ENCODE results near the gene MRPL17.

The MRPL17 gene

GRCh38 chr11:6640036-6640984, 42.8 kb downstream of the MRPL17 start:
- no peak overlapping the region for H3K9ac ChIP-seq (ENCODE audit: insufficient read length, low read depth)
- H3K36me3 ChIP-seq (ENCODE audit: insufficient read depth, insufficient read length, low read length) = peaks cover 21% of the 10 kb centered on the region
- peaks cover 4% of the 10 kb centered on the region for H3K4me1 ChIP-seq (ENCODE audit: insufficient read depth, insufficient read length)
- H3K27me3 ChIP-seq (ENCODE audit: insufficient read depth, insufficient read length) = no peaks in the 10 kb centered on the region
- DNase-seq (ENCODE audit: low read depth, low spot score) = no peak
- no peaks in the 10 kb centered on the region for H3K9me3 ChIP-seq (ENCODE audit: insufficient read depth, low read length)
- TF ChIP-seq SUZ12 (IDR thresholded peaks at IDR 0.05; ENCODE audit: extremely low read depth, insufficient read depth, insufficient read length) (no peak), YY1 (IDR thresholded peaks at IDR 0.05; ENCODE audit: insufficient read depth, insufficient read length) (no peak), ZNF274 (IDR thresholded peaks at IDR 0.05; ENCODE audit: low read depth, low read length) (no peak)
- no peak overlapping the region for H3K4me3 ChIP-seq (ENCODE audit: insufficient read length, low read depth)

GRCh38 chr11:6638429-6638828, 44.7 kb downstream of the MRPL17 start:
- H3K4me3 ChIP-seq (ENCODE audit: insufficient read length, low read depth) = no peak overlapping the region
- no peaks in the 10 kb centered on the region for H3K27me3 ChIP-seq (ENCODE audit: insufficient read depth, insufficient read length)
- no peak overlapping the region for H3K9ac ChIP-seq (ENCODE audit: insufficient read length, low read depth)
- TF ChIP-seq SUZ12 (IDR thresholded peaks at IDR 0.05; ENCODE audit: extremely low read depth, insufficient read depth, insufficient read length) (no peak), ZNF274 (IDR thresholded peaks at IDR 0.05; ENCODE audit: low read depth, low read length) (no peak), YY1 (IDR thresholded peaks at IDR 0.05; ENCODE audit: insufficient read depth, insufficient read length) (no peak)
- DNase-seq (ENCODE audit: low read depth, low spot score) = no peak
- H3K36me3 ChIP-seq (ENCODE audit: insufficient read depth, insufficient read length, low read length) = peaks cover 27% of the 10 kb centered on the region
- peaks cover 4% of the 10 kb centered on the region for H3K4me1 ChIP-seq (ENCODE audit: insufficient read depth, insufficient read length)
- no peaks in the 10 kb centered on the region for H3K9me3 ChIP-seq (ENCODE audit: insufficient read depth, low read length)

- no peak for DNase-seq (ENCODE audit: low read depth, low spot score)
- peaks cover 4% of the 10 kb centered on the region for H3K4me1 ChIP-seq (ENCODE audit: insufficient read depth, insufficient read length)
- no peaks in the 10 kb centered on the region for H3K9me3 ChIP-seq (ENCODE audit: insufficient read depth, low read length)
Observed at GRCh38 chr11:6637871-6638270, 45.3 kb downstream of the MRPL17 start.

GRCh38 chr11:6636480-6636879, 46.7 kb downstream of the MRPL17 start:
- TF ChIP-seq YY1 (IDR thresholded peaks at IDR 0.05; ENCODE audit: insufficient read depth, insufficient read length) = no peak
- TF ChIP-seq ZNF274 (IDR thresholded peaks at IDR 0.05; ENCODE audit: low read depth, low read length) = no peak
- TF ChIP-seq SUZ12 (IDR thresholded peaks at IDR 0.05; ENCODE audit: extremely low read depth, insufficient read depth, insufficient read length) = no peak
- no peak for DNase-seq (ENCODE audit: low read depth, low spot score)
- H3K36me3 ChIP-seq (ENCODE audit: insufficient read depth, insufficient read length, low read length) = peaks cover 46% of the 10 kb centered on the region
- H3K9ac ChIP-seq (ENCODE audit: insufficient read length, low read depth) = no peak overlapping the region
- no peaks in the 10 kb centered on the region for H3K27me3 ChIP-seq (ENCODE audit: insufficient read depth, insufficient read length)
- peaks cover 2% of the 10 kb centered on the region for H3K4me1 ChIP-seq (ENCODE audit: insufficient read depth, insufficient read length)
- H3K4me3 ChIP-seq (ENCODE audit: insufficient read length, low read depth) = no peak overlapping the region
- no peaks in the 10 kb centered on the region for H3K9me3 ChIP-seq (ENCODE audit: insufficient read depth, low read length)

More at GRCh38 chr11:6637871-6638270, 45.3 kb downstream of the MRPL17 start:
- H3K4me3 ChIP-seq (ENCODE audit: insufficient read length, low read depth) = no peak overlapping the region
- H3K36me3 ChIP-seq (ENCODE audit: insufficient read depth, insufficient read length, low read length) = peaks cover 32% of the 10 kb centered on the region
- no peak overlapping the region for H3K9ac ChIP-seq (ENCODE audit: insufficient read length, low read depth)
- TF ChIP-seq ZNF274 (IDR thresholded peaks at IDR 0.05; ENCODE audit: low read depth, low read length) (no peak), YY1 (IDR thresholded peaks at IDR 0.05; ENCODE audit: insufficient read depth, insufficient read length) (no peak), SUZ12 (IDR thresholded peaks at IDR 0.05; ENCODE audit: extremely low read depth, insufficient read depth, insufficient read length) (no peak)
- H3K27me3 ChIP-seq (ENCODE audit: insufficient read depth, insufficient read length) = no peaks in the 10 kb centered on the region

- Histone ChIP-seq H3K36me3 (ENCODE audit: insufficient read depth, insufficient read length, low read length) (peaks cover 47% of the 10 kb centered on the region), H3K27me3 (ENCODE audit: insufficient read depth, insufficient read length) (peaks cover 7% of the 10 kb centered on the region), H3K4me1 (ENCODE audit: insufficient read depth, insufficient read length) (peaks cover 2% of the 10 kb centered on the region), H3K9me3 (ENCODE audit: insufficient read depth, low read length) (no peaks in the 10 kb centered on the region), H3K4me3 (ENCODE audit: insufficient read length, low read depth) (no peak overlapping the region), H3K9ac (ENCODE audit: insufficient read length, low read depth) (no peak overlapping the region)
- no peak for DNase-seq (ENCODE audit: low read depth, low spot score)
- no peak for TF ChIP-seq SUZ12 (IDR thresholded peaks at IDR 0.05; ENCODE audit: extremely low read depth, insufficient read depth, insufficient read length)
Observed at GRCh38 chr11:6635082-6635932, 47.8 kb downstream of the MRPL17 start.

- Histone ChIP-seq H3K4me1 (ENCODE audit: insufficient read depth, insufficient read length) (no peaks in the 10 kb centered on the region), H3K27me3 (ENCODE audit: insufficient read depth, insufficient read length) (peaks cover 14% of the 10 kb centered on the region), H3K9me3 (ENCODE audit: insufficient read depth, low read length) (no peaks in the 10 kb centered on the region), H3K4me3 (ENCODE audit: insufficient read length, low read depth) (no peak overlapping the region), H3K9ac (ENCODE audit: insufficient read length, low read depth) (no peak overlapping the region), H3K36me3 (ENCODE audit: insufficient read depth, insufficient read length, low read length) (peaks cover 47% of the 10 kb centered on the region)
- TF ChIP-seq SUZ12 (IDR thresholded peaks at IDR 0.05; ENCODE audit: extremely low read depth, insufficient read depth, insufficient read length) = no peak
- no peak for TF ChIP-seq YY1 (IDR thresholded peaks at IDR 0.05; ENCODE audit: insufficient read depth, insufficient read length)
- no peak for TF ChIP-seq ZNF274 (IDR thresholded peaks at IDR 0.05; ENCODE audit: low read depth, low read length)
- no peak for DNase-seq (ENCODE audit: low read depth, low spot score)
Observed at GRCh38 chr11:6634534-6634933, 48.6 kb downstream of the MRPL17 start.

Measured in NT2/D1 (cell line).